ENCODE results near the gene SYNE3. TPM values are rescaled to one million over a fixed set of nuclear protein-coding genes. Genes with fewer than 3 reads are reported as not detected.

The SYNE3 gene
- total and polyA plus RNA-seq, 12 donors, result 1.8 to 24.8 (median 10.8) TPM

GRCh38 chr14:95548328-95548929 lies 32.0 kb upstream of the SYNE3 start:
- DNase-seq, result no peak
- intact Hi-C loops (cut with DNase I), result no loop called here
- H3K4me1 ChIP-seq (replicated peaks in 1 of 2), result peaks cover 9 to 15% of the 10 kb centered on the region in 2 donors
- peak overlapping the region in 3 of 5 donors; percentile 9 to 68 (median 45) for H3K27ac ChIP-seq
- no peak overlapping the region for H3K4me3 ChIP-seq
- no peaks in the 10 kb centered on the region for H3K27me3 ChIP-seq
- no peaks in the 10 kb centered on the region for H3K9me3 ChIP-seq (replicated peaks in 1 of 3)
- TF ChIP-seq POLR2A (IDR thresholded peaks at IDR 0.05), result no peak
- TF ChIP-seq CTCF (IDR thresholded peaks at IDR 0.05), result no peak
- H3K36me3 ChIP-seq (replicated peaks in 1 of 2), result peaks cover 0 to 11% of the 10 kb centered on the region in 2 donors
- WGBS, 4 donors, result 54 to 69% (median 61%) methylated on average over 9 of the region's 9 CpGs

GRCh38 chr14:95547626-95548327 lies 31.3 kb upstream of the SYNE3 start:
- DNase-seq, result peak in 1 of 7 donors; percentile 40
- intact Hi-C loops (cut with DNase I), result no loop called here
- 75 to 76% (median 76%) methylated on average over 14 of the region's 14 CpGs for WGBS, 4 donors
- H3K27ac ChIP-seq, result peak overlapping the region in 3 of 5 donors; percentile 9 to 68 (median 45)
- H3K9me3 ChIP-seq (replicated peaks in 1 of 3), result no peaks in the 10 kb centered on the region
- no peak for TF ChIP-seq CTCF (IDR thresholded peaks at IDR 0.05)
- no peak for TF ChIP-seq POLR2A (IDR thresholded peaks at IDR 0.05)
- H3K4me3 ChIP-seq, result no peak overlapping the region
- H3K36me3 ChIP-seq (replicated peaks in 1 of 2), result peaks cover 0 to 11% of the 10 kb centered on the region in 2 donors
- H3K27me3 ChIP-seq, result no peaks in the 10 kb centered on the region
- H3K4me1 ChIP-seq (replicated peaks in 1 of 2), result peaks cover 9 to 15% of the 10 kb centered on the region in 2 donors

- TF ChIP-seq POLR2A (IDR thresholded peaks at IDR 0.05) (no peak), CTCF (IDR thresholded peaks at IDR 0.05) (no peak)
- DNase-seq, result no peak
- peaks cover 9 to 15% of the 10 kb centered on the region in 2 donors for H3K4me1 ChIP-seq (replicated peaks in 1 of 2)
- H3K36me3 ChIP-seq (replicated peaks in 1 of 2), result peaks cover 0 to 11% of the 10 kb centered on the region in 2 donors
- no peaks in the 10 kb centered on the region for H3K27me3 ChIP-seq
- no peaks in the 10 kb centered on the region for H3K9me3 ChIP-seq (replicated peaks in 1 of 3)
- H3K4me3 ChIP-seq, result no peak overlapping the region
- 92 to 99% (median 95%) methylated on average over 5 of the region's 5 CpGs for WGBS, 4 donors
- intact Hi-C loops (cut with DNase I), result no loop called here
- no peak overlapping the region for H3K27ac ChIP-seq
Measured at GRCh38 chr14:95547272-95547625, 30.8 kb upstream of the SYNE3 start.

- Histone ChIP-seq H3K27ac (no peak overlapping the region), H3K4me1 (replicated peaks in 1 of 2) (peaks cover 9 to 15% of the 10 kb centered on the region in 2 donors), H3K9me3 (replicated peaks in 1 of 3) (no peaks in the 10 kb centered on the region), H3K36me3 (replicated peaks in 1 of 2) (peaks cover 0 to 11% of the 10 kb centered on the region in 2 donors), H3K4me3 (no peak overlapping the region), H3K27me3 (no peaks in the 10 kb centered on the region)
- intact Hi-C loops (cut with DNase I), result no loop called here
- no peak for DNase-seq
- WGBS, 4 donors, result 74 to 86% (median 82%) methylated on average over 5 of the region's 5 CpGs
- TF ChIP-seq CTCF (IDR thresholded peaks at IDR 0.05), result no peak
- no peak for TF ChIP-seq POLR2A (IDR thresholded peaks at IDR 0.05)
Measured at GRCh38 chr14:95545515-95546168, 29.2 kb upstream of the SYNE3 start.
